ENCODE results near the gene SLFN14. TPM values are rescaled to one million over a fixed set of nuclear protein-coding genes. Genes with fewer than 3 reads are reported as not detected.

Gene SLFN14
- total RNA-seq, 1 donor from 2014 or later, result not detected

- no peak overlapping the region for H3K4me3 ChIP-seq (ENCODE audit: low read depth, low read length)
- TF ChIP-seq CTCF (conservative IDR thresholded peaks at IDR 0.05; ENCODE audit: low read depth, low read length), result no peak
- no peak for DNase-seq (ENCODE audit: low read depth)
Observed at GRCh38 chr17:35546487-35546886, 14.1 kb downstream of the SLFN14 start.

- no peak for TF ChIP-seq CTCF (conservative IDR thresholded peaks at IDR 0.05; ENCODE audit: low read depth, low read length)
Observed at GRCh38 chr17:35545150-35545549, 15.5 kb downstream of the SLFN14 start.

GRCh38 chr17:35543856-35544255 is 16.8 kb downstream of the SLFN14 start:
- no peak for DNase-seq (ENCODE audit: low read depth)
- H3K4me3 ChIP-seq (ENCODE audit: low read depth, low read length), result no peak overlapping the region
- no peak for TF ChIP-seq CTCF (conservative IDR thresholded peaks at IDR 0.05; ENCODE audit: low read depth, low read length)

More at GRCh38 chr17:35545150-35545549, 15.5 kb downstream of the SLFN14 start:
- no peak for DNase-seq (ENCODE audit: low read depth)
- H3K4me3 ChIP-seq (ENCODE audit: low read depth, low read length), result no peak overlapping the region

GRCh38 chr17:35542990-35543389 is 17.6 kb downstream of the SLFN14 start:
- DNase-seq (ENCODE audit: low read depth), result no peak
- no peak for TF ChIP-seq CTCF (conservative IDR thresholded peaks at IDR 0.05; ENCODE audit: low read depth, low read length)
- H3K4me3 ChIP-seq (ENCODE audit: low read depth, low read length), result no peak overlapping the region

- no peak overlapping the region for H3K4me3 ChIP-seq (ENCODE audit: low read depth, low read length)
- TF ChIP-seq CTCF (conservative IDR thresholded peaks at IDR 0.05; ENCODE audit: low read depth, low read length), result no peak
- DNase-seq (ENCODE audit: low read depth), result no peak
Observed at GRCh38 chr17:35541434-35541833, 19.2 kb downstream of the SLFN14 start.

- DNase-seq (ENCODE audit: low read depth), result no peak
- no peak overlapping the region for H3K4me3 ChIP-seq (ENCODE audit: low read depth, low read length)
- TF ChIP-seq CTCF (conservative IDR thresholded peaks at IDR 0.05; ENCODE audit: low read depth, low read length), result no peak
Observed at GRCh38 chr17:35540589-35541404, 19.8 kb downstream of the SLFN14 start.

GRCh38 chr17:35539659-35540026 is 21.0 kb downstream of the SLFN14 start:
- DNase-seq (ENCODE audit: low read depth), result no peak
- TF ChIP-seq CTCF (conservative IDR thresholded peaks at IDR 0.05; ENCODE audit: low read depth, low read length), result no peak
- H3K4me3 ChIP-seq (ENCODE audit: low read depth, low read length), result no peak overlapping the region
